Breast epithelium (tissue), 4 donors: ENCODE measurements around the gene C6orf136. TPM values are rescaled to one million over a fixed set of nuclear protein-coding genes. Genes with fewer than 3 reads are reported as not detected.
"Not testable (repeated sequence)": the region's sequence is repeated elsewhere in the genome, so short reads cannot be mapped to it uniquely, and the experiment has no call there.

Experiments used
- DNase-seq, 2 donors: peaks; one replicate each; pipeline ENCODE4 v3.0.0-alpha.2; 2019; ENCODE audit warnings: low spot score in 2 of 2
- H3K27ac ChIP-seq, 2 donors: fragments of 200-600 bp; sonication (generic) in 1 of 2; one replicate each; pipeline ENCODE4 v1.5.1; 2016 to 2019; ENCODE audit warnings: mild to moderate bottlenecking in 1 of 2
- H3K27me3 ChIP-seq, 2 donors: fragments of 200-600 bp; sonication (generic) in 1 of 2; one replicate each; pipeline versions ENCODE4 v1.5.1 to v1.6.0; 2017 to 2019; ENCODE audit warnings: control low read depth in 1 of 2, mild to moderate bottlenecking in 1 of 2
- H3K36me3 ChIP-seq: fragments of 200-600 bp; one replicate; pipeline ENCODE4 v1.5.1; 2019
- H3K4me1 ChIP-seq, 2 donors: fragments of 200-600 bp; sonication (generic); one replicate each; pipeline ENCODE4 v1.5.1; 2016 to 2019; ENCODE audit warnings: control low read depth in 1 of 2
- H3K4me3 ChIP-seq, 3 donors: fragments of 200-600 bp; sonication (generic); 1 replicate in 2 of 3; 2 replicates in 1 of 3; pipeline ENCODE4 v1.5.1; 2016 to 2019; ENCODE audit warnings: mild to moderate bottlenecking in 3 of 3, moderate library complexity in 2 of 3
- H3K9me3 ChIP-seq, 2 donors: fragments of 200-600 bp; sonication (generic) in 1 of 2; one replicate each; pipeline ENCODE4 v1.5.1; 2016 to 2019; ENCODE audit warnings: control low read depth in 1 of 2
- POLR2A ChIP-seq: fragments of 450-650 bp; IDR thresholded peaks from one replicate; pipeline ENCODE4 v1.6.1; 2016; ENCODE audit warnings: antibody characterized with exemption, mild to moderate bottlenecking, moderate library complexity
- POLR2AphosphoS5 ChIP-seq, 3 donors: sonication (generic); formaldehyde crosslinking; IDR thresholded peaks; one replicate each; pipeline ENCODE4 v1.6.1; 2017; ENCODE audit warnings: antibody characterized with exemption in 3 of 3
- intact Hi-C: fragments of 100-400 bp; cut with DNase I; formaldehyde crosslinking; loops from one replicate; pipeline ENCODE4 v1.15.1; 2023; ENCODE audit warnings: low total_unique reads
- total RNA-seq, 3 donors: library from RNA; depleted of rRNA; stranded (reverse); fragments of >200 nt; gene quantifications; one replicate each; pipeline ENCODE4 v1.1.0, GENCODE V29; 2016
- TF ChIP-seq, protein P1 (sequence below), 3 donors: fragments of 450-650 bp; IDR thresholded peaks; one replicate each; pipeline ENCODE4 v1.5.1; 2016 to 2017; ENCODE audit warnings: antibody characterized with exemption in 3 of 3, mild to moderate bottlenecking in 3 of 3, moderate library complexity in 3 of 3

C6orf136 gene
- total RNA-seq, 3 donors from 2014 or later: 9.6 to 19.0 (median 16.1) TPM

DNA sequence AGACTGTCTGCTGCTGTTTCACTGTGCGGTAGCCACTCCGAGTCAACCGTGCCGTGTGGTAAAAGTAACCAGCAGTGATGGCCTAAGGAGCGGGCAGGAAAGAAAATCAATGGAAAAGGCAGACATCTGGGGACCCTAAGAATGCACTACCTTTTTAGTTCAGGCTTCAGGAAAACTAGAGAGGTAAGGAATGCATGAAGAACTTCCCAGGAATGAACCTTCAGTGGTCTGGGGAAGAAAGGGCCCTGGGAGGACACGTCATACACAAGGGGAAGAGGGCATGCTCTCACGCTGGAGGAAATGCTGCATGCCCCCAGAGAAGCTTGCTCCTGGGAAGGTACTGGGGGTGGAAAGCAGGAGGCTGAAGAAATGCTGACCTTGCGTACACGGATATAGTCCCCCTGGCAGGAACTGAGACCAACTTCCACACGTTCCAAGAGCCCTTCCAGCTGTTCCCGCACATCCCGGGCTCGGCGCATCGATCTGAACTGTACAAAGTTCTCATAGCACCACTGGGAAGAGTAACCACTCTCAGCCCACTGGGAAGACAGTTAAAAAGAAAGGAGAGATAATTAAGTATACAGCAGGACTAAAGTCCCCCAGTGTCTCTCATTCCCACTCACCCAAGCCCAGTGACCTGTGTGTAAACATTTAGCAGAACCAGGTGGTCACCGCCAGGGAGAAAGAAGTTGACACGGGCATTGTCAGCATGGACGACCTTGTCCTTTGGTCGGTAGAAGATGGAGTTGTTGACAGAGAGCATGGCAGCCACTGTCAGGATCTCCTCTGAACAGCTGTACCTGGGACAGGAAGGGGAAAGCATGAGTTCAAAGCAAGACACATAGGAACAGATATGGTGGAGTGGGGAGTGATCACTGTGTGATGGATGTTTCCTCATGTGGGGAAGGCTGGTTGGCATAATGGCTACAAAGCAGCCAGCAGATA is 8.1 kb downstream of the C6orf136 start:
- H3K36me3 ChIP-seq: peaks cover 30% of the 10 kb centered on the region
- DNase-seq: no peak
- H3K9me3 ChIP-seq: no peaks in the 10 kb centered on the region
- no peaks in the 10 kb centered on the region for H3K4me1 ChIP-seq
- intact Hi-C loops: no loop called here
- H3K27me3 ChIP-seq: no peaks in the 10 kb centered on the region
- TF ChIP-seq POLR2A (no peak), POLR2AphosphoS5 (IDR thresholded peaks at IDR 0.05) (no peak)
- TF ChIP-seq, protein P1, sequence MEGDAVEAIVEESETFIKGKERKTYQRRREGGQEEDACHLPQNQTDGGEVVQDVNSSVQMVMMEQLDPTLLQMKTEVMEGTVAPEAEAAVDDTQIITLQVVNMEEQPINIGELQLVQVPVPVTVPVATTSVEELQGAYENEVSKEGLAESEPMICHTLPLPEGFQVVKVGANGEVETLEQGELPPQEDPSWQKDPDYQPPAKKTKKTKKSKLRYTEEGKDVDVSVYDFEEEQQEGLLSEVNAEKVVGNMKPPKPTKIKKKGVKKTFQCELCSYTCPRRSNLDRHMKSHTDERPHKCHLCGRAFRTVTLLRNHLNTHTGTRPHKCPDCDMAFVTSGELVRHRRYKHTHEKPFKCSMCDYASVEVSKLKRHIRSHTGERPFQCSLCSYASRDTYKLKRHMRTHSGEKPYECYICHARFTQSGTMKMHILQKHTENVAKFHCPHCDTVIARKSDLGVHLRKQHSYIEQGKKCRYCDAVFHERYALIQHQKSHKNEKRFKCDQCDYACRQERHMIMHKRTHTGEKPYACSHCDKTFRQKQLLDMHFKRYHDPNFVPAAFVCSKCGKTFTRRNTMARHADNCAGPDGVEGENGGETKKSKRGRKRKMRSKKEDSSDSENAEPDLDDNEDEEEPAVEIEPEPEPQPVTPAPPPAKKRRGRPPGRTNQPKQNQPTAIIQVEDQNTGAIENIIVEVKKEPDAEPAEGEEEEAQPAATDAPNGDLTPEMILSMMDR (IDR thresholded peaks at IDR 0.05): no peak
- H3K27ac ChIP-seq: no peak overlapping the region
- H3K4me3 ChIP-seq: no peak overlapping the region

DNA sequence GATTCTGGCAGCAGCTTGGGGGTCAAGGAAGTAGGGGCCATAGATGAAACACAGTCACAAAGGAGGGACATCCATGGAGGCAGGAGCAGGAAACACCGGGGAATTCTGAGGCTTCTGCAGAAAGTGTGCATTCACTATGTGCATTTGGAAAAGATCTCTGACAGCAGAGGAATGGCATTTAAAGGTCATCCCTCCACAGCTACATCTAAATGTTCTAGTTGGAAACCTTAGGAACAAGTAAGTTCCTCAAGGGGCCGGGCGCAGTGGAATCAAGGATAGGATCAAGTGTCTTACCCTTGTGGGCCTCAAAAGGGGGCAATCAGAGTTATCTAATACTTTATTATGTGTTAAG is 8.8 kb downstream of the C6orf136 start:
- H3K27ac ChIP-seq: no peak overlapping the region
- TF ChIP-seq POLR2A (no peak), POLR2AphosphoS5 (IDR thresholded peaks at IDR 0.05) (no peak)
- TF ChIP-seq, protein P1 (IDR thresholded peaks at IDR 0.05): no peak
- no peaks in the 10 kb centered on the region for H3K9me3 ChIP-seq
- H3K27me3 ChIP-seq: no peaks in the 10 kb centered on the region
- DNase-seq: no peak
- no peaks in the 10 kb centered on the region for H3K4me1 ChIP-seq
- H3K36me3 ChIP-seq: peaks cover 30% of the 10 kb centered on the region
- intact Hi-C loops: no loop called here
- H3K4me3 ChIP-seq: no peak overlapping the region

DNA sequence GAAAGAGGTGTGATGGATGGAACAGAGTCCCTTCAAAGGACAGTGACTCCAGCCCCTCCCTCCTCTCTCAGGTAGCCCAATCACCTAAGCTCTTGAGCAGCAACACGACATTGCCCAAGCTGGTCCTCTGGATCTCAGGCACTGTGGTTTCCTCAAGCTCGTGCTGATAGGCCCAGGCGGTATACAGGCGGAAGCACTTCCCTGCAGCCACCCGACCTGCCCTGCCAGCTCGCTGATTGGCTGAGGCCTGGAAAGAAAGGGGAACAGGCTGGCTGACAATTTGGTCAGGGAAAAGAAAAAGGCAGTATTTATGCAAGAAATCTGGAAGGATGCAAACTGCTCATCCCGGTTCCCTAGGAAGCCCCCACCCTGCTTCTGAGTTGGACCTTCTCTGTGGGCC is 9.6 kb downstream of the C6orf136 start:
- Histone ChIP-seq H3K4me1 (no peaks in the 10 kb centered on the region), H3K36me3 (peaks cover 24% of the 10 kb centered on the region), H3K4me3 (no peak overlapping the region), H3K9me3 (no peaks in the 10 kb centered on the region), H3K27me3 (no peaks in the 10 kb centered on the region), H3K27ac (no peak overlapping the region)
- intact Hi-C loops: no loop called here
- no peak for DNase-seq
- TF ChIP-seq, protein P1 (IDR thresholded peaks at IDR 0.05): no peak
- TF ChIP-seq POLR2A (no peak), POLR2AphosphoS5 (IDR thresholded peaks at IDR 0.05) (no peak)

DNA sequence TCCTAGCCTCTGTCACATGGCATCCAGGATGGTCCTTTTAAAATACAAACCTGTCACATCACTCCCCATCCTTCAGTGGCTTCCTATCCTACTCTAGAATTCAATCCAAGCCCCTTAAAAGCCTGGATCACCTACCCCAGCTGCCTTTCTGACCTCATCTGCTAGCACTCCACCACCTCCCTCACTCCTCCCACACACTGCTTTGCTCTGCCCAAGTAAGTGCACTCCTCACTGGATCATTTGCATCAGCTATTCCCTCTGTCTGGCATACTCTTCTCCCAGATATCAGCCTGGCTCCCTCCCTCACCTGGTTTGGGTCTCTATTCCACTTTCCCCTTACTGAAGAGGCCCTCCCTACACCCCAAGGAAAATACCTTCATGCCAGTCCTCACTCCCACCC is 10.5 kb downstream of the C6orf136 start:
- Histone ChIP-seq H3K9me3 (no peaks in the 10 kb centered on the region), H3K4me1 (no peaks in the 10 kb centered on the region), H3K27ac (no peak overlapping the region), H3K4me3 (no peak overlapping the region), H3K27me3 (no peaks in the 10 kb centered on the region), H3K36me3 (peaks cover 25% of the 10 kb centered on the region)
- intact Hi-C loops: no loop called here
- TF ChIP-seq POLR2A: no peak
- TF ChIP-seq, protein P1 (IDR thresholded peaks at IDR 0.05): no peak
- TF ChIP-seq POLR2AphosphoS5 (IDR thresholded peaks at IDR 0.05): no peak
- no peak for DNase-seq

DNA sequence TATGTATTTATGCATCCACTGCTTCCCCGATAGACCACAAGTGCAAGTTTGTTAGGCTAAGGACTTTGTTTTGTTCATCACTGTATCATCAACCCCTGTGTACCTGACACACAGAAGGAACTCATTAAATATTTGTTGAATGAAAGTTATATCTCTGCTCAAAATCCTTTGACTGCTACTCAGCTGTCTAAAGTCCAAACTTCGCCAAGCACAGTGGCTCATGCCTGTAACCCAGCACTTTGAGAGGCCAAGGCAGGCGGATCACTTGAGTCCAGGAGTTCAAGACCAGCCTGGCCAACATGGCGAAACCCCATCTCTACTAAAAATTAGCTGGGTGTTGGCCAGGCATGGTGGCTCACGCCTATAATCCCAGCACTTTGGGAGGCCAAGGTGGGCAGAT is 11.0 kb downstream of the C6orf136 start:
- H3K9me3 ChIP-seq, H3K27ac ChIP-seq, H3K4me1 ChIP-seq, H3K27me3 ChIP-seq, H3K4me3 ChIP-seq, DNase-seq, intact Hi-C loops: not testable (repeated sequence)
- H3K36me3 ChIP-seq: peaks cover 29% of the 10 kb centered on the region
